ENCODE data around the gene SFPQ.

SFPQ gene

GRCh38 chr1:35215346-35215745 lies 22.4 kb upstream of the SFPQ start:
- H2BK15ac ChIP-seq (ENCODE audit: low read length), result no peak overlapping the region
- H2BK5ac ChIP-seq (ENCODE audit: low read length), result no peak overlapping the region
- WGBS, 2 donors (ENCODE audit: extremely low coverage in 2 of 2, insufficient read length in 2 of 2, insufficient replicate concordance in 1 of 2), result no CpG with 5 or more reads among the region's 3 CpGs
- H3K9ac ChIP-seq (ENCODE audit: low read depth, low read length, poor library complexity), result no peak overlapping the region
- no peak overlapping the region for H2AFZ ChIP-seq (ENCODE audit: low read length)
- no peak overlapping the region for H2BK12ac ChIP-seq (ENCODE audit: low read length)
- no peak overlapping the region for H3K18ac ChIP-seq (ENCODE audit: low read length)
- H3K4me1 ChIP-seq (ENCODE audit: control insufficient read depth in 2 of 2, insufficient read depth in 1 of 2, low read depth in 1 of 2, low read length in 2 of 2), result peaks cover 6 to 7% of the 10 kb centered on the region in 2 donors
- no peaks in the 10 kb centered on the region for H3K36me3 ChIP-seq (replicated peaks in 1 of 2; ENCODE audit: control insufficient read depth in 2 of 2, insufficient read depth in 2 of 2, low read length in 2 of 2)
- H3K23ac ChIP-seq (ENCODE audit: low read depth, low read length, poor library complexity), result no peak overlapping the region
- H4K91ac ChIP-seq (ENCODE audit: low read depth, low read length, poor library complexity), result no peak overlapping the region
- H3K9me3 ChIP-seq (replicated peaks in 1 of 2; ENCODE audit: control insufficient read depth in 2 of 2, insufficient read depth in 1 of 2, low read depth in 1 of 2, low read length in 2 of 2), result no peaks in the 10 kb centered on the region
- H3K4me3 ChIP-seq (ENCODE audit: low read length in 2 of 2), result no peak overlapping the region
- no peak overlapping the region for H4K8ac ChIP-seq (ENCODE audit: low read depth, low read length)
- no peak overlapping the region for H2BK120ac ChIP-seq (ENCODE audit: low read depth, low read length)
- no peaks in the 10 kb centered on the region for H3K27me3 ChIP-seq (ENCODE audit: control insufficient read depth in 3 of 3, insufficient read depth in 3 of 3, low read depth in 1 of 3, low read length in 3 of 3)
- no peak overlapping the region for H3K27ac ChIP-seq (replicated peaks; ENCODE audit: low read length)
- no peak overlapping the region for H2AK5ac ChIP-seq (ENCODE audit: low read depth, low read length)
- H3K79me1 ChIP-seq (ENCODE audit: low read depth, low read length), result no peaks in the 10 kb centered on the region
- no peak overlapping the region for H3K4ac ChIP-seq (ENCODE audit: low read length)
- DNase-seq (ENCODE audit: low spot score), result no peak
- H3K14ac ChIP-seq (ENCODE audit: low read length), result no peak overlapping the region
- H3K4me2 ChIP-seq (ENCODE audit: insufficient read depth, low read length, poor library complexity, severe bottlenecking), result no peak overlapping the region

GRCh38 chr1:35211120-35211414 lies 18.1 kb upstream of the SFPQ start:
- H3K36me3 ChIP-seq (replicated peaks in 1 of 2; ENCODE audit: control insufficient read depth in 2 of 2, insufficient read depth in 2 of 2, low read length in 2 of 2), result no peaks in the 10 kb centered on the region
- no peak overlapping the region for H2BK120ac ChIP-seq (ENCODE audit: low read depth, low read length)
- H3K9me3 ChIP-seq (replicated peaks in 1 of 2; ENCODE audit: control insufficient read depth in 2 of 2, insufficient read depth in 1 of 2, low read depth in 1 of 2, low read length in 2 of 2), result no peaks in the 10 kb centered on the region
- H3K27ac ChIP-seq (replicated peaks; ENCODE audit: low read length), result no peak overlapping the region
- no peak overlapping the region for H3K14ac ChIP-seq (ENCODE audit: low read length)
- H3K79me1 ChIP-seq (ENCODE audit: low read depth, low read length), result no peaks in the 10 kb centered on the region
- H4K8ac ChIP-seq (ENCODE audit: low read depth, low read length), result no peak overlapping the region
- DNase-seq (ENCODE audit: low spot score), result no peak
- H4K91ac ChIP-seq (ENCODE audit: low read depth, low read length, poor library complexity), result no peak overlapping the region
- no peak overlapping the region for H3K23ac ChIP-seq (ENCODE audit: low read depth, low read length, poor library complexity)
- H2BK12ac ChIP-seq (ENCODE audit: low read length), result no peak overlapping the region
- H3K27me3 ChIP-seq (ENCODE audit: control insufficient read depth in 3 of 3, insufficient read depth in 3 of 3, low read depth in 1 of 3, low read length in 3 of 3), result no peaks in the 10 kb centered on the region
- H2AK5ac ChIP-seq (ENCODE audit: low read depth, low read length), result no peak overlapping the region
- no peak overlapping the region for H2BK15ac ChIP-seq (ENCODE audit: low read length)
- H3K4me3 ChIP-seq (ENCODE audit: low read length in 2 of 2), result no peak overlapping the region
- no peak overlapping the region for H3K4me2 ChIP-seq (ENCODE audit: insufficient read depth, low read length, poor library complexity, severe bottlenecking)
- WGBS, 2 donors (ENCODE audit: extremely low coverage in 2 of 2, insufficient read length in 2 of 2, insufficient replicate concordance in 1 of 2), result no CpG with 5 or more reads among the region's 1 CpG
- H3K4ac ChIP-seq (ENCODE audit: low read length), result no peak overlapping the region
- peaks cover 10 to 11% of the 10 kb centered on the region in 2 donors for H3K4me1 ChIP-seq (ENCODE audit: control insufficient read depth in 2 of 2, insufficient read depth in 1 of 2, low read depth in 1 of 2, low read length in 2 of 2)
- H2BK5ac ChIP-seq (ENCODE audit: low read length), result no peak overlapping the region
- peak overlapping the region; percentile 85 for H2AFZ ChIP-seq (ENCODE audit: low read length)
- H3K9ac ChIP-seq (ENCODE audit: low read depth, low read length, poor library complexity), result no peak overlapping the region
- H3K18ac ChIP-seq (ENCODE audit: low read length), result no peak overlapping the region

GRCh38 chr1:35210321-35211119 lies 17.6 kb upstream of the SFPQ start:
- Histone ChIP-seq H3K79me1 (ENCODE audit: low read depth, low read length) (no peaks in the 10 kb centered on the region), H3K9ac (ENCODE audit: low read depth, low read length, poor library complexity) (no peak overlapping the region), H3K27ac (replicated peaks; ENCODE audit: low read length) (no peak overlapping the region), H4K91ac (ENCODE audit: low read depth, low read length, poor library complexity) (no peak overlapping the region), H2AFZ (ENCODE audit: low read length) (peak overlapping the region; percentile 85), H3K4me1 (ENCODE audit: control insufficient read depth in 2 of 2, insufficient read depth in 1 of 2, low read depth in 1 of 2, low read length in 2 of 2) (peaks cover 10 to 11% of the 10 kb centered on the region in 2 donors), H2BK15ac (ENCODE audit: low read length) (no peak overlapping the region), H4K8ac (ENCODE audit: low read depth, low read length) (no peak overlapping the region), H3K23ac (ENCODE audit: low read depth, low read length, poor library complexity) (no peak overlapping the region), H2AK5ac (ENCODE audit: low read depth, low read length) (no peak overlapping the region), H3K14ac (ENCODE audit: low read length) (no peak overlapping the region), H2BK12ac (ENCODE audit: low read length) (no peak overlapping the region), H3K27me3 (ENCODE audit: control insufficient read depth in 3 of 3, insufficient read depth in 3 of 3, low read depth in 1 of 3, low read length in 3 of 3) (no peaks in the 10 kb centered on the region), H3K4me2 (ENCODE audit: insufficient read depth, low read length, poor library complexity, severe bottlenecking) (no peak overlapping the region), H3K18ac (ENCODE audit: low read length) (peak overlapping the region; percentile 31), H3K36me3 (replicated peaks in 1 of 2; ENCODE audit: control insufficient read depth in 2 of 2, insufficient read depth in 2 of 2, low read length in 2 of 2) (no peaks in the 10 kb centered on the region), H2BK5ac (ENCODE audit: low read length) (no peak overlapping the region), H2BK120ac (ENCODE audit: low read depth, low read length) (no peak overlapping the region), H3K4ac (ENCODE audit: low read length) (no peak overlapping the region), H3K9me3 (replicated peaks in 1 of 2; ENCODE audit: control insufficient read depth in 2 of 2, insufficient read depth in 1 of 2, low read depth in 1 of 2, low read length in 2 of 2) (no peaks in the 10 kb centered on the region), H3K4me3 (ENCODE audit: low read length in 2 of 2) (no peak overlapping the region)
- WGBS, 2 donors (ENCODE audit: extremely low coverage in 2 of 2, insufficient read length in 2 of 2, insufficient replicate concordance in 1 of 2), result no CpG with 5 or more reads among the region's 16 CpGs
- DNase-seq (ENCODE audit: low spot score), result peak; percentile 11

GRCh38 chr1:35203295-35203694 lies 10.3 kb upstream of the SFPQ start:
- Histone ChIP-seq H2BK12ac (ENCODE audit: low read length) (no peak overlapping the region), H2AFZ (ENCODE audit: low read length) (no peak overlapping the region), H3K4ac (ENCODE audit: low read length) (no peak overlapping the region), H3K27ac (replicated peaks; ENCODE audit: low read length) (no peak overlapping the region), H3K18ac (ENCODE audit: low read length) (no peak overlapping the region), H3K9me3 (replicated peaks in 1 of 2; ENCODE audit: control insufficient read depth in 2 of 2, insufficient read depth in 1 of 2, low read depth in 1 of 2, low read length in 2 of 2) (no peaks in the 10 kb centered on the region), H4K91ac (ENCODE audit: low read depth, low read length, poor library complexity) (no peak overlapping the region), H3K23ac (ENCODE audit: low read depth, low read length, poor library complexity) (no peak overlapping the region), H3K4me3 (ENCODE audit: low read length in 2 of 2) (no peak overlapping the region), H2BK15ac (ENCODE audit: low read length) (no peak overlapping the region), H2AK5ac (ENCODE audit: low read depth, low read length) (no peak overlapping the region), H3K14ac (ENCODE audit: low read length) (no peak overlapping the region), H2BK120ac (ENCODE audit: low read depth, low read length) (no peak overlapping the region), H3K9ac (ENCODE audit: low read depth, low read length, poor library complexity) (no peak overlapping the region), H3K27me3 (ENCODE audit: control insufficient read depth in 3 of 3, insufficient read depth in 3 of 3, low read depth in 1 of 3, low read length in 3 of 3) (no peaks in the 10 kb centered on the region), H4K8ac (ENCODE audit: low read depth, low read length) (no peak overlapping the region), H3K79me1 (ENCODE audit: low read depth, low read length) (no peaks in the 10 kb centered on the region), H2BK5ac (ENCODE audit: low read length) (no peak overlapping the region), H3K36me3 (replicated peaks in 1 of 2; ENCODE audit: control insufficient read depth in 2 of 2, insufficient read depth in 2 of 2, low read length in 2 of 2) (no peaks in the 10 kb centered on the region), H3K4me2 (ENCODE audit: insufficient read depth, low read length, poor library complexity, severe bottlenecking) (no peak overlapping the region), H3K4me1 (ENCODE audit: control insufficient read depth in 2 of 2, insufficient read depth in 1 of 2, low read depth in 1 of 2, low read length in 2 of 2) (peaks cover 0 to 2% of the 10 kb centered on the region in 2 donors)
- no CpG with 5 or more reads among the region's 1 CpG for WGBS, 2 donors (ENCODE audit: extremely low coverage in 2 of 2, insufficient read length in 2 of 2, insufficient replicate concordance in 1 of 2)
- no peak for DNase-seq (ENCODE audit: low spot score)
